Hepatocyte (in vitro differentiated cells): ENCODE results near the gene HS2ST1. TPM values are rescaled to one million over a fixed set of nuclear protein-coding genes. Genes with fewer than 3 reads are reported as not detected.

Source experiments
- DNase-seq: peaks from one replicate; pipeline ENCODE4 v3.0.0-alpha.2; 2016; ENCODE audit warnings: low spot score
- H2AFZ ChIP-seq: fragments of 200-600 bp; sonication (generic); 2 replicates; pipeline ENCODE4 v1.6.0; 2016; ENCODE audit warnings: antibody characterized with exemption, mild to moderate bottlenecking
- H3K27ac ChIP-seq: fragments of 200-600 bp; sonication (generic); 2 replicates; pipeline ENCODE4 v1.5.1; 2016; ENCODE audit warnings: mild to moderate bottlenecking
- H3K27me3 ChIP-seq: fragments of 200-600 bp; sonication (generic); 2 replicates; pipeline ENCODE4 v1.6.1; 2016
- H3K36me3 ChIP-seq: fragments of 200-600 bp; sonication (generic); replicated peaks from 2 replicates; pipeline ENCODE4 v1.5.1; 2016; ENCODE audit warnings: low read depth; ENCODE audit not compliant: insufficient read depth
- H3K4me1 ChIP-seq: fragments of 200-600 bp; sonication (generic); 2 replicates; pipeline ENCODE4 v1.5.1; 2016; ENCODE audit warnings: mild to moderate bottlenecking, moderate library complexity; ENCODE audit not compliant: insufficient read depth
- H3K4me2 ChIP-seq: fragments of 200-600 bp; sonication (generic); 2 replicates; pipeline ENCODE4 v1.6.0; 2016
- H3K4me3 ChIP-seq: fragments of 200-600 bp; sonication (generic); 2 replicates; pipeline ENCODE4 v1.5.1; 2016; ENCODE audit warnings: mild to moderate bottlenecking
- H3K79me2 ChIP-seq: fragments of 200-600 bp; sonication (generic); 2 replicates; pipeline ENCODE4 v1.6.0; 2017; ENCODE audit warnings: mild to moderate bottlenecking
- H3K9me2 ChIP-seq: fragments of 200-600 bp; sonication (generic); replicated peaks from 2 replicates; pipeline ENCODE4 v1.6.0; 2017; ENCODE audit warnings: mild to moderate bottlenecking; ENCODE audit not compliant: insufficient read depth
- H3K9me3 ChIP-seq: fragments of 200-600 bp; sonication (generic); 2 replicates; pipeline ENCODE4 v1.5.1; 2016; ENCODE audit warnings: low read depth, mild to moderate bottlenecking
- H4K20me1 ChIP-seq: fragments of 200-600 bp; sonication (generic); 2 replicates; pipeline ENCODE4 v1.6.0; 2016; ENCODE audit warnings: mild to moderate bottlenecking; ENCODE audit not compliant: insufficient read depth, poor library complexity, severe bottlenecking
- EZH2 ChIP-seq: fragments of 200-600 bp; sonication (generic); IDR thresholded peaks from 2 replicates; pipeline ENCODE4 v1.6.1; 2016; ENCODE audit warnings: antibody characterized with exemption, mild to moderate bottlenecking, borderline replicate concordance
- EZH2phosphoT487 ChIP-seq: fragments of 200-600 bp; sonication (generic); IDR thresholded peaks from one replicate; pipeline ENCODE4 v1.6.1; 2018; ENCODE audit warnings: antibody characterized with exemption, mild to moderate bottlenecking, low read depth, moderate library complexity; ENCODE audit not compliant: unreplicated experiment, severe bottlenecking
- WGBS: methylation state at CpG from one replicate; pipeline ENCODE4 v1.1.6; 2016; ENCODE audit warnings: low lambda C conversion rate; ENCODE audit errors: missing lambda C conversion rate; 5-methylcytosine and 5-hydroxymethylcytosine counted together
- polyA plus RNA-seq: library from polyadenylated mRNA; unstranded; fragments of >200 nt; fragmentation: Nextera tagmentation; extraction: Ambion mirVana; gene quantifications from 2 replicates; pipeline ENCODE4 v1.2.1, GENCODE V29; 2016
- total RNA-seq: library from RNA; depleted of rRNA; stranded (reverse); fragments of >200 nt; gene quantifications from 2 replicates; pipeline ENCODE4 v1.2.3, GENCODE V29; 2014
- TF ChIP-seq, protein P1 (sequence below): fragments of 200-600 bp; sonication (generic); IDR thresholded peaks from 2 replicates; pipeline ENCODE4 v1.5.1; 2016; ENCODE audit warnings: antibody characterized with exemption, mild to moderate bottlenecking; ENCODE audit not compliant: poor library complexity

Gene HS2ST1
- total and polyA plus RNA-seq, 2 experiments from 2014 or later, result 19.1 to 42.3 TPM

- TF ChIP-seq EZH2 (no peak), EZH2phosphoT487 (no peak)
- H3K4me3 ChIP-seq, result no peak overlapping the region
- H3K36me3 ChIP-seq, result no peaks in the 10 kb centered on the region
- H4K20me1 ChIP-seq, result peaks cover 13% of the 10 kb centered on the region
- WGBS, result 92% methylated on average over 2 of the region's 2 CpGs
- no peaks in the 10 kb centered on the region for H3K27me3 ChIP-seq
- H2AFZ ChIP-seq, result no peak overlapping the region
- H3K4me1 ChIP-seq, result peaks cover 20% of the 10 kb centered on the region
- peaks cover 83% of the 10 kb centered on the region for H3K79me2 ChIP-seq
- H3K4me2 ChIP-seq, result no peak overlapping the region
- DNase-seq, result no peak
- H3K9me2 ChIP-seq, result no peaks in the 10 kb centered on the region
- H3K27ac ChIP-seq, result no peak overlapping the region
- H3K9me3 ChIP-seq, result no peaks in the 10 kb centered on the region
Measured at GRCh38 chr1:86938855-86939254, 24.4 kb downstream of the HS2ST1 start.

DNA sequence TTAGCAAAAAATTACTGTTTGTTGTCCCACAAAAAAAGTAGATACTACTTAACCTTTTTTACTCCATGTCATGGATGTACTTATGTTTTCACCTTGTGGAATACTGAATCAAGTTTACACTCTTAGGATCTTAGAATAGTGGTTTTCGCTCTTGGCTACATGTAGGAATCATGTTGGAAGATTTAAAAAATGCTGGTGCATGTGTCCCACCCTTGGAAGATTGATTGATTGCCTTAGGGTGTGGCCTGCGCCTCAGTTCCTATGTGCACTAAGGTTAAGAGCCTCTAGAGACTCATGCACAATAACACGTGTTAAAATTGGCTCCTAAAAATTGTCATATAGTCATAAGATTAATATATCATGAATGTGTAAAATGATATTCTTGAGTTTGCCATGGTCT is 25.0 kb downstream of the HS2ST1 start:
- Histone ChIP-seq H3K36me3 (no peaks in the 10 kb centered on the region), H4K20me1 (peaks cover 13% of the 10 kb centered on the region), H3K79me2 (peaks cover 86% of the 10 kb centered on the region), H3K4me3 (no peak overlapping the region), H3K4me2 (no peak overlapping the region), H2AFZ (no peak overlapping the region), H3K27ac (no peak overlapping the region), H3K9me3 (no peaks in the 10 kb centered on the region), H3K27me3 (no peaks in the 10 kb centered on the region), H3K9me2 (no peaks in the 10 kb centered on the region), H3K4me1 (peaks cover 14% of the 10 kb centered on the region)
- no peak for DNase-seq
- 98% methylated on average over 3 of the region's 3 CpGs for WGBS
- TF ChIP-seq EZH2, result no peak
- TF ChIP-seq, protein P1, sequence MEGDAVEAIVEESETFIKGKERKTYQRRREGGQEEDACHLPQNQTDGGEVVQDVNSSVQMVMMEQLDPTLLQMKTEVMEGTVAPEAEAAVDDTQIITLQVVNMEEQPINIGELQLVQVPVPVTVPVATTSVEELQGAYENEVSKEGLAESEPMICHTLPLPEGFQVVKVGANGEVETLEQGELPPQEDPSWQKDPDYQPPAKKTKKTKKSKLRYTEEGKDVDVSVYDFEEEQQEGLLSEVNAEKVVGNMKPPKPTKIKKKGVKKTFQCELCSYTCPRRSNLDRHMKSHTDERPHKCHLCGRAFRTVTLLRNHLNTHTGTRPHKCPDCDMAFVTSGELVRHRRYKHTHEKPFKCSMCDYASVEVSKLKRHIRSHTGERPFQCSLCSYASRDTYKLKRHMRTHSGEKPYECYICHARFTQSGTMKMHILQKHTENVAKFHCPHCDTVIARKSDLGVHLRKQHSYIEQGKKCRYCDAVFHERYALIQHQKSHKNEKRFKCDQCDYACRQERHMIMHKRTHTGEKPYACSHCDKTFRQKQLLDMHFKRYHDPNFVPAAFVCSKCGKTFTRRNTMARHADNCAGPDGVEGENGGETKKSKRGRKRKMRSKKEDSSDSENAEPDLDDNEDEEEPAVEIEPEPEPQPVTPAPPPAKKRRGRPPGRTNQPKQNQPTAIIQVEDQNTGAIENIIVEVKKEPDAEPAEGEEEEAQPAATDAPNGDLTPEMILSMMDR, result no peak
- no peak for TF ChIP-seq EZH2phosphoT487

DNA sequence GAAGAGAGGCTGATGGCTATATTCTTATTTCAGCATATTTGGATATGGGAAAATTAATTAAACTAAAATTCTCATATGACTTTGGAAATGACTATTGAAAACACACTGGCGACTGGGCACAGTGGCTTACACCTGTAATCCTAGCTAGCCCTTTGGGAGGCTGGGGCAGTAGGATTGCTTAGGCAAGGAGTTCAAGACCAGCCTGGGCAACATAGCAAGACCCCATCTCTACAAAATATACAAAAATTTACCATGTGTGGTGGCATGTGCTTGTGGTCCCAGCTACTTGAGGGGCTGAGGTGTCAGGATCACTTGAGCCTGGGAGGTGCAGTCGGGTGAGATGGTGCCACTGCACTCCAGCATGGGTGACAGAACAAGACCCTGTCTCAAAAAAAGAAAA is 26.2 kb downstream of the HS2ST1 start:
- WGBS, result 94% methylated on average over 2 of the region's 2 CpGs
- Histone ChIP-seq H3K4me1 (peaks cover 12% of the 10 kb centered on the region), H4K20me1 (peaks cover 17% of the 10 kb centered on the region), H3K36me3 (no peaks in the 10 kb centered on the region), H3K27me3 (no peaks in the 10 kb centered on the region), H3K9me3 (no peaks in the 10 kb centered on the region), H3K79me2 (peaks cover 86% of the 10 kb centered on the region), H3K4me2 (no peak overlapping the region), H3K9me2 (no peaks in the 10 kb centered on the region), H3K4me3 (no peak overlapping the region), H3K27ac (no peak overlapping the region), H2AFZ (no peak overlapping the region)
- no peak for DNase-seq
- TF ChIP-seq EZH2 (no peak), EZH2phosphoT487 (no peak)
- TF ChIP-seq, protein P1, result no peak

DNA sequence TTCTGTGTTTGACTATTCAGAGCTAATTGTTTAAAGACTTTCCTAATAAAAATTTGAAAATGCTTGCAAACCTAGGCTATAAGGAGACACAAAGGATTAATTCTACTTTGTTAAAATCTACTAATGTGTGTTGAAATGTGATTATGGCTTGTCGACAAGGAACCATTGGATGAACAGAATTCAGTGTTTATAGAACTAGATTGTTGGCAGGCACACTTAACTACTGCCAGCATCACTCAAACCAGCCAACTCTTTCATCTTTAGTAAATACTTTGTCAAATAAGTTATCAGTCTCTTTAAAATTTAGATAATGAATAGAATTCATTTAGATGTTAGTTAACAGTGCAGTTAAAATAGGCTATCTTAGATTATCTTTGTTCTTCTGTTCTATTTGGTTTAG is 27.6 kb downstream of the HS2ST1 start:
- Histone ChIP-seq H2AFZ (no peak overlapping the region), H3K27me3 (no peaks in the 10 kb centered on the region), H3K4me3 (no peak overlapping the region), H3K4me1 (peaks cover 12% of the 10 kb centered on the region), H3K79me2 (peaks cover 84% of the 10 kb centered on the region), H3K27ac (no peak overlapping the region), H3K4me2 (no peak overlapping the region), H3K36me3 (no peaks in the 10 kb centered on the region), H4K20me1 (peaks cover 15% of the 10 kb centered on the region), H3K9me3 (no peaks in the 10 kb centered on the region), H3K9me2 (no peaks in the 10 kb centered on the region)
- TF ChIP-seq EZH2 (no peak), EZH2phosphoT487 (no peak)
- TF ChIP-seq, protein P1, result no peak
- 30% methylated on average over 1 of the region's 1 CpG for WGBS
- DNase-seq, result no peak
